Psoas muscle (tissue), 8 donors: ENCODE data around the gene ABCA6. TPM values are rescaled to one million over a fixed set of nuclear protein-coding genes. Genes with fewer than 3 reads are reported as not detected.

Experiments
- ATAC-seq, 4 donors: fragments of 200-7000 bp; cut with Tn5 transposase; one replicate each; pipeline ENCODE4 v1.9.1; 2020; ENCODE audit warnings: moderate library complexity in 3 of 4, mild to moderate bottlenecking in 2 of 4
- DNase-seq, 2 donors: peaks; one replicate each; pipeline ENCODE4 v3.0.0-alpha.2; 2020
- H3K27ac ChIP-seq: fragments of 200-600 bp; one replicate; pipeline ENCODE4 v1.8.0; 2022
- H3K27me3 ChIP-seq, 3 donors: fragments of 200-600 bp in 1 of 3; one replicate each; pipeline versions ENCODE4 v1.6.1 to v1.8.0; 2013 to 2022; ENCODE audit warnings: low read length in 2 of 3, mild to moderate bottlenecking in 2 of 3, moderate library complexity in 1 of 3; ENCODE audit not compliant: insufficient read depth in 3 of 3
- H3K36me3 ChIP-seq, 2 donors: fragments of 200-600 bp in 1 of 2; one replicate each; pipeline versions ENCODE4 v1.6.1 to v1.8.0; 2013 to 2022; ENCODE audit warnings: low read depth in 1 of 2, mild to moderate bottlenecking in 1 of 2, moderate library complexity in 1 of 2; ENCODE audit not compliant: insufficient read depth in 1 of 2
- H3K4me1 ChIP-seq: fragments of 200-600 bp; one replicate; pipeline ENCODE4 v1.8.0; 2022
- H3K4me3 ChIP-seq: fragments of 200-600 bp; one replicate; pipeline ENCODE4 v1.8.0; 2022; ENCODE audit warnings: mild to moderate bottlenecking
- H3K9me3 ChIP-seq: fragments of 200-600 bp; one replicate; pipeline ENCODE4 v1.8.0; 2022
- CTCF ChIP-seq: fragments of 200-600 bp; IDR thresholded peaks from one replicate; pipeline ENCODE4 v1.8.0; 2022; ENCODE audit warnings: antibody characterized with exemption
- WGBS, 3 donors: extraction: QIAGEN DNeasy Blood & Tissue Kit; methylation state at CpG; one replicate each; pipeline versions ENCODE4 v1.1.6 to v1.1.7; 2013; 5-methylcytosine and 5-hydroxymethylcytosine counted together
- intact Hi-C, 2 donors: fragments of 100-400 bp; cut with DNase I; formaldehyde crosslinking; loops; one replicate each; pipeline versions ENCODE4 v1.11.0 to v1.14.2; 2022
- polyA plus RNA-seq, 3 donors: library from polyadenylated mRNA; stranded (reverse); fragments of 200-250 nt; gene quantifications; one replicate each; pipeline ENCODE4 v1.2.3, GENCODE V29; 2013
- total RNA-seq, 4 donors: library from RNA; stranded (reverse); fragmentation: NEBNext Ultra II Directional in 2 of 4; extraction: Animal tissue kit (Norgen Biotek cat#: 25700) in 2 of 4; gene quantifications; one replicate each; pipeline versions ENCODE4 v1.2.1 to v1.2.4, GENCODE V29; 2021 to 2023
- donor health status: healthy with polysubstance abuse.
- donor health status: DM: no; HTN: no; CAD: no; lungs with moderate emphysema.
- donor health status: Bipolar disorder and iron deficiency.
- donor health status: healthy.
- donor health status: DM: yes; HTN: yes; CAD: no.
- donor health status: DM: no; HTN: no; CAD: no.
- donor health status: DM: no; HTN: no; CAD: no.
- donor health status: DM: yes; HTN: yes; CAD: no.

ABCA6 gene
- total and polyA plus RNA-seq, 7 donors = 2.7 to 21.2 (median 6.8) TPM

- no peak for DNase-seq
- intact Hi-C loops = no loop called here
- no peak for TF ChIP-seq CTCF
- Histone ChIP-seq H3K4me3 (no peak overlapping the region), H3K4me1 (no peaks in the 10 kb centered on the region), H3K27ac (no peak overlapping the region), H3K27me3 (no peaks in the 10 kb centered on the region), H3K36me3 (peaks cover 6 to 78% of the 10 kb centered on the region in 2 donors), H3K9me3 (no peaks in the 10 kb centered on the region)
- peak in 1 of 4 donors; percentile 66 for ATAC-seq
- WGBS, 3 donors = 51 to 77% (median 54%) methylated on average over 4 of the region's 4 CpGs
These were observed 43.1 kb downstream of the ABCA6 start for GRCh38 chr17:69098625-69099024.

GRCh38 chr17:69096541-69096940, 45.2 kb downstream of the ABCA6 start:
- Histone ChIP-seq H3K36me3 (peaks cover 6 to 73% of the 10 kb centered on the region in 2 donors), H3K27me3 (no peaks in the 10 kb centered on the region), H3K9me3 (no peaks in the 10 kb centered on the region), H3K27ac (no peak overlapping the region), H3K4me1 (no peaks in the 10 kb centered on the region), H3K4me3 (no peak overlapping the region)
- intact Hi-C loops = no loop called here
- no peak for ATAC-seq
- no peak for TF ChIP-seq CTCF
- 79 to 90% (median 88%) methylated on average over 1 of the region's 1 CpG for WGBS, 3 donors
- DNase-seq = no peak

- intact Hi-C loops = no loop called here
- no peak for DNase-seq
- Histone ChIP-seq H3K27me3 (no peaks in the 10 kb centered on the region), H3K36me3 (peaks cover 6 to 70% of the 10 kb centered on the region in 2 donors), H3K27ac (no peak overlapping the region), H3K4me3 (no peak overlapping the region), H3K4me1 (no peaks in the 10 kb centered on the region), H3K9me3 (no peaks in the 10 kb centered on the region)
- 90 to 92% (median 92%) methylated on average over 2 of the region's 2 CpGs for WGBS, 3 donors
- ATAC-seq = no peak
- TF ChIP-seq CTCF = no peak
These were observed 47.7 kb downstream of the ABCA6 start for GRCh38 chr17:69093995-69094394.

- intact Hi-C loops = no loop called here
- H3K36me3 ChIP-seq = peaks cover 6 to 76% of the 10 kb centered on the region in 2 donors
- H3K27ac ChIP-seq = no peak overlapping the region
- WGBS, 3 donors = 73 to 78% (median 77%) methylated on average over 8 of the region's 8 CpGs
- H3K4me3 ChIP-seq = no peak overlapping the region
- no peak for DNase-seq
- no peak for ATAC-seq
- TF ChIP-seq CTCF = no peak
- H3K4me1 ChIP-seq = no peaks in the 10 kb centered on the region
- no peaks in the 10 kb centered on the region for H3K27me3 ChIP-seq
- H3K9me3 ChIP-seq = no peaks in the 10 kb centered on the region
These were observed 48.4 kb downstream of the ABCA6 start for GRCh38 chr17:69093279-69093789.

- Histone ChIP-seq H3K27ac (no peak overlapping the region), H3K9me3 (no peaks in the 10 kb centered on the region), H3K27me3 (no peaks in the 10 kb centered on the region), H3K4me1 (no peaks in the 10 kb centered on the region), H3K4me3 (no peak overlapping the region), H3K36me3 (peaks cover 3 to 82% of the 10 kb centered on the region in 2 donors)
- DNase-seq = no peak
- no peak for ATAC-seq
- TF ChIP-seq CTCF = no peak
- 58 to 80% (median 73%) methylated on average over 4 of the region's 4 CpGs for WGBS, 3 donors
- intact Hi-C loops = no loop called here
These were observed 51.3 kb downstream of the ABCA6 start for GRCh38 chr17:69090365-69090764.
